GM12878 (cell line): Measurements from ENCODE around the gene SUGP1.

Experiments used
- CTCF ChIP-seq, 3 experiments: IDR thresholded peaks in 2 of 3; conservative IDR thresholded peaks in 1 of 3; 2 replicates each; pipeline ENCODE4 v1.5.1; 2011; ENCODE audit warnings: low read depth in 3 of 3, low read length in 3 of 3, mild to moderate bottlenecking in 3 of 3, control low read depth in 2 of 3, moderate library complexity in 2 of 3, inconsistent platforms in 1 of 3, mixed read lengths in 1 of 3; ENCODE audit not compliant: control insufficient read depth in 2 of 3, insufficient read depth in 1 of 3; ENCODE audit errors: extremely low read depth in 1 of 3
- GABPA ChIP-seq: IDR thresholded peaks from 2 replicates; pipeline ENCODE4 v1.6.1; 2014; ENCODE audit warnings: antibody characterized with exemption, low read depth, mild to moderate bottlenecking, inconsistent platforms
- MYC ChIP-seq: IDR thresholded peaks from 2 replicates; pipeline ENCODE4 v1.6.1; 2011; ENCODE audit warnings: mild to moderate bottlenecking, low read length, moderate library complexity, inconsistent platforms; ENCODE audit not compliant: insufficient read depth, insufficient replicate concordance, insufficient read length, severe bottlenecking
- POLR2A ChIP-seq: IDR thresholded peaks from 2 replicates; pipeline ENCODE4 v1.6.1; 2011; ENCODE audit warnings: low read depth, mild to moderate bottlenecking, low read length

- no peak for TF ChIP-seq GABPA
- TF ChIP-seq MYC = no peak
- no peak for TF ChIP-seq CTCF (IDR thresholded peaks at IDR 0.05 in 2 of 3, conservative IDR thresholded peaks at IDR 0.05 in 1 of 3; ENCODE audit: control insufficient read depth in 2 of 3, extremely low read depth in 1 of 3, insufficient read depth in 1 of 3, low read depth in 3 of 3, low read length in 3 of 3)
- no peak for TF ChIP-seq POLR2A
Measured at GRCh38 chr19:19343016-19343362, 22.7 kb upstream of the SUGP1 start.
